ENCODE measurements around the gene WASF2.
"Not testable (repeated sequence)": the region's sequence is repeated elsewhere in the genome, so short reads cannot be mapped to it uniquely, and the experiment has no call there.

The WASF2 gene

DNA sequence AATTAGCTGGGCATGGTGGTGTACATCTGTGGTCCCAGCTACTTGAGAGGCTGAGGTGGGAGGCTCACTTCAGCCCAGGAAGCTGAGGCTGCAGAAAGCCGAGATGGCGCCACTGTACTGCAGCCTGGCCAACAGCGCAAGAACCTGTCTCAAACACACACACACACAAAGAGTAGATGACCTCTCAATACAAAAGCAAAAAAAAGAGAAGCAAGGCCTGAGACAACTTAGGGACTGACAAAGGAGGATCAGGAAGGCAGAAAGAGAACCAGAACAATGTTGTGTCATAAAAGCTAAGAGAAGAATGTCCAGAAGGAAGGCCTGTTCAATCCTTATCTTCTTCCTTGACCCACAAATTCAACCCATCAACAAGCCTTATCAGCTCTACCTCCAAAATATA, 18.5 kb downstream of the WASF2 start:
- DNase-seq (ENCODE audit: low read depth) = no peak
- H3K4me3 ChIP-seq (ENCODE audit: low read depth, low read length) = no peak overlapping the region
- TF ChIP-seq MAX (IDR thresholded peaks at IDR 0.05; ENCODE audit: low read depth, low read length) = no peak
- no peak for TF ChIP-seq MYC (IDR thresholded peaks at IDR 0.05; ENCODE audit: low read depth, low read length)
- no peak for TF ChIP-seq CTCF (IDR thresholded peaks at IDR 0.05; ENCODE audit: low read depth, low read length)
- no peak for TF ChIP-seq POLR2A (IDR thresholded peaks at IDR 0.05; ENCODE audit: extremely low read depth, insufficient read length)

DNA sequence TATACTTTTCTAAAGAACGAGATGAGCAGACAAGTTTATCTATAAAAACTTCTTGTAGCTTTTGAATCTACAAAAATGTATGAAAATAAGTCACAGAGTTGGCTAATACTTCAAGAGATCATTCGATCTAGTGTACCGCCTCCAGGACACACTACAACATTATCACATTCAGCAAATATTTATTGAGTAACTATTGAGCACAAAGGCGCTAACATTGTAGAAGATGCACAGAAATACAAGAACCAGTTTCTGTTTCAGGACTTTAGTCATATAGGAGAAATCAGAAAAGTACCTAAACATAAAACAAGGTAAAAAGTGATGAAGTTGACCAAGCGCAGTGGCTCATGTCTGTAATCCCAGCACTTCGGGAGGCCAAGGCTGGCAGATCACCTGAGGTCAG, 20.6 kb downstream of the WASF2 start:
- TF ChIP-seq POLR2A (IDR thresholded peaks at IDR 0.05; ENCODE audit: extremely low read depth, insufficient read length) (no peak), MYC (IDR thresholded peaks at IDR 0.05; ENCODE audit: low read depth, low read length) (no peak), MAX (IDR thresholded peaks at IDR 0.05; ENCODE audit: low read depth, low read length) (no peak), CTCF (IDR thresholded peaks at IDR 0.05; ENCODE audit: low read depth, low read length) (no peak)
- no peak for DNase-seq (ENCODE audit: low read depth)
- H3K4me3 ChIP-seq (ENCODE audit: low read depth, low read length) = no peak overlapping the region

- not testable (repeated sequence) for H3K4me3 ChIP-seq (ENCODE audit: low read depth, low read length); DNase-seq (ENCODE audit: low read depth)
These were observed 21.6 kb downstream of the WASF2 start for GRCh38 chr1:27468378-27468777.

- no peak for TF ChIP-seq CTCF (IDR thresholded peaks at IDR 0.05; ENCODE audit: low read depth, low read length)
- no peak for DNase-seq (ENCODE audit: low read depth)
- H3K4me3 ChIP-seq (ENCODE audit: low read depth, low read length) = no peak overlapping the region
These were observed 24.9 kb downstream of the WASF2 start for GRCh38 chr1:27464926-27465647.

DNA sequence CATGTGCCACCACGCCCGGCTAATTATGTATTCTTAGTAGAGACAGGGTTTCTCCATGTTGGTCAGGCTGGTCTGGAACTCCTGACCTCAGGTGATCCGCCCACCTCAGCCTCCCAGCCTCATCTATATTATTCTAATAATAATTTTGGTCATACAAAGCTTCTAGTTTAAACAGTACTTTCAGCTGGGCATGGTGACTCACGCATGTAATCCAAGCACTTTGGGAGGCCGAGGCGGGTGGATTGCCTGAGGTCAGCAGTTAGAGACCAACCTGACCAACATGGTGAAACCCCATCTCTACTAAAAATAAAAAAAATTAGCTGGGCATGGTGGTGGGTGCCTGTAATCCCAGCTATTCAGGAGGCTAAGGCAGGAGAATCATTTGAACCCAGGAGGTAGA, 26.1 kb downstream of the WASF2 start:
- DNase-seq (ENCODE audit: low read depth); H3K4me3 ChIP-seq (ENCODE audit: low read depth, low read length): not testable (repeated sequence)

DNA sequence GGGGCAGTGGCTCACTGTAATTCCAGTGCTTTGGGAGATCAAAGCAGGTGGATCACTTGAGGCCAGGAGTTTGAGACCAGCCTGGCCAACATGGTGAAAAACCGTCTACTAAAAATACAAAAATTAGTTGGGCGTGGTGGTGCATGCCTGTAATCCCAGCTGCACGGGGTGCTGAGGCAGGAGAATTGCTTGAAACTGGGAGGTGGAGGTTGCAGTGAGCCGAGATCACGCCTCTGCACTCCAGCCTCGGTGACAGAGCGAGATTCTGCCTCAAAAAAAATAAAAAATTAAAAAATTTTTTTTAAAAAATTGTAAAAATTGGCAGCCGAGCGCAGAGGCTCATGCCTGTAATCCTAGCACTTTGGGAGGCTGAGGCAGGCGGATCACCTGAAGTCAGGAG, 31.4 kb downstream of the WASF2 start:
- not testable (repeated sequence) for H3K4me3 ChIP-seq (ENCODE audit: low read depth, low read length); DNase-seq (ENCODE audit: low read depth)

GRCh38 chr1:27455139-27455811, 34.7 kb downstream of the WASF2 start:
- TF ChIP-seq MAX (IDR thresholded peaks at IDR 0.05; ENCODE audit: low read depth, low read length) = no peak
- TF ChIP-seq POLR2A (IDR thresholded peaks at IDR 0.05; ENCODE audit: extremely low read depth, insufficient read length) = no peak
- TF ChIP-seq CTCF (IDR thresholded peaks at IDR 0.05; ENCODE audit: low read depth, low read length) = no peak
- TF ChIP-seq MYC (IDR thresholded peaks at IDR 0.05; ENCODE audit: low read depth, low read length) = no peak

More at GRCh38 chr1:27455139-27455811, 34.7 kb downstream of the WASF2 start:
- no peak for DNase-seq (ENCODE audit: low read depth)
- no peak overlapping the region for H3K4me3 ChIP-seq (ENCODE audit: low read depth, low read length)
